AG04450 (cell line): ENCODE data around the gene SIKE1. TPM values are rescaled to one million over a fixed set of nuclear protein-coding genes. Genes with fewer than 3 reads are reported as not detected.

Experiments used
- CTCF ChIA-PET: fragments of 300-600, 350-600 bp; formaldehyde crosslinking; extraction: SDS; loops from one replicate; lab custom pipeline; 2022; ENCODE audit warnings: antibody characterized with exemption, inconsistent platforms; lab: Charles Lee
- POLR2A ChIA-PET: fragments of 350-600 bp; formaldehyde crosslinking; extraction: SDS; loops from one replicate; lab custom pipeline; 2021; ENCODE audit warnings: antibody characterized with exemption, inconsistent platforms; lab: Yijun Ruan, JAX
- DNase-seq: peaks from one replicate; pipeline ENCODE4 v3.0.0-alpha.2; 2011; ENCODE audit warnings: low read depth, low spot score
- H3K27ac ChIP-seq: one replicate; pipeline ENCODE4 v1.5.1; 2012; ENCODE audit warnings: low read depth, low read length, control low read depth
- H3K27me3 ChIP-seq: one replicate; pipeline ENCODE4 v1.6.0; 2012; ENCODE audit warnings: low read length; ENCODE audit not compliant: control insufficient read depth, insufficient read depth
- H3K4me3 ChIP-seq: 2 replicates; pipeline ENCODE4 v1.5.1; 2011; ENCODE audit warnings: mild to moderate bottlenecking, low read depth, low read length, control low read depth
- H3K9me3 ChIP-seq: 2 replicates; pipeline ENCODE4 v1.5.1; 2012; ENCODE audit warnings: low read length; ENCODE audit not compliant: control insufficient read depth, insufficient read depth
- polyA plus RNA-seq: library from polyadenylated mRNA; depleted of rRNA; stranded (reverse); fragments of >200 nt; gene quantifications from 2 replicates; pipeline ENCODE4 v1.2.3, GENCODE V29; 2011
- TF ChIP-seq, protein P1 (sequence below): IDR thresholded peaks from 2 replicates; pipeline ENCODE4 v1.5.1; 2011; ENCODE audit warnings: low read depth, low read length, control low read depth, inconsistent platforms

The SIKE1 gene
- polyA plus RNA-seq, 1 experiment = 58.5 TPM

DNA sequence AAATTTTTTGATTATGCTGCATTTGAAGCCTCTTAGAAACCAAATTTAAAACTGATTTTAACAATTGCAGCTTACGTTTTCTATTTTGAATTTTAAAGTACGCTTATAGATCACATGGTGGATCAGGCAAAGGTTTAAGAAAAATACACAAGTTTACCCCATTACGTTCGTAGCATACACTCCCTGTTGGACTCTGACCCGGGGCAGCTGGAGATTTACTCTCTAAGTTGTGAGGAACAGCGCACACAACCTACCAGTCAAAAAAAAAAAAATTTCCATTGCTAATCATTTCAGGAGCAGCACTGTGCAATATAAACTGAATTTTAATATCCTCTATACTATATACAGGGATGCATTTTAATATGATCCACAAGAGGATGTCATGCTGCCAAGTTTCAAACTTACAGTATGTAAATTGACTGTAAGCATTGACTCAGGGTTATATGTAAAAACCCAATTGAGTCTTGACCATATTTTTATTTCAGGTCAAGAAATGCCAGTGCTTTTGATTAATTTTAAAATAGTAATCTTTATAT, 43.1 kb downstream of the SIKE1 start:
- CTCF ChIA-PET = no interaction called here
- DNase-seq = no peak
- Histone ChIP-seq H3K27me3 (no peaks in the 10 kb centered on the region), H3K4me3 (no peak overlapping the region), H3K27ac (no peak overlapping the region), H3K9me3 (no peaks in the 10 kb centered on the region)
- TF ChIP-seq, protein P1, sequence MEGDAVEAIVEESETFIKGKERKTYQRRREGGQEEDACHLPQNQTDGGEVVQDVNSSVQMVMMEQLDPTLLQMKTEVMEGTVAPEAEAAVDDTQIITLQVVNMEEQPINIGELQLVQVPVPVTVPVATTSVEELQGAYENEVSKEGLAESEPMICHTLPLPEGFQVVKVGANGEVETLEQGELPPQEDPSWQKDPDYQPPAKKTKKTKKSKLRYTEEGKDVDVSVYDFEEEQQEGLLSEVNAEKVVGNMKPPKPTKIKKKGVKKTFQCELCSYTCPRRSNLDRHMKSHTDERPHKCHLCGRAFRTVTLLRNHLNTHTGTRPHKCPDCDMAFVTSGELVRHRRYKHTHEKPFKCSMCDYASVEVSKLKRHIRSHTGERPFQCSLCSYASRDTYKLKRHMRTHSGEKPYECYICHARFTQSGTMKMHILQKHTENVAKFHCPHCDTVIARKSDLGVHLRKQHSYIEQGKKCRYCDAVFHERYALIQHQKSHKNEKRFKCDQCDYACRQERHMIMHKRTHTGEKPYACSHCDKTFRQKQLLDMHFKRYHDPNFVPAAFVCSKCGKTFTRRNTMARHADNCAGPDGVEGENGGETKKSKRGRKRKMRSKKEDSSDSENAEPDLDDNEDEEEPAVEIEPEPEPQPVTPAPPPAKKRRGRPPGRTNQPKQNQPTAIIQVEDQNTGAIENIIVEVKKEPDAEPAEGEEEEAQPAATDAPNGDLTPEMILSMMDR = no peak
- POLR2A ChIA-PET = no interaction called here

DNA sequence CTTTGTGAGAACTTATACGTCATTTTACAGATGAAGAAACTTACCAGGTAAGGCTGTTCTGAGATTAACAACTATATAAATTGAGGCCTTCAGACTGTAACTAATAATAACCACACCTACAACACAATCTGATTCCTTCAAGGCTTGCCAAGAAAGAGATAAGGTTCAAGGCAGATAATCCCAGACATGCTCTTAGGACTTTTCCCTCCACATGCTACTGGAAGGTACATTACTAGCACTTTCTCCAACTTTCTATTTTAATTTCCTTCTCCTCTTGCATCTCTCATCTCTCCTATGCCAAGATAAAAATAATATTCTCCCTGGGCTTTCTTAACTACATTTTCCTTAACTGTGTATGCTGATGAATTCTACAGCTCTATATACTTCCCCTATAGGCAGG, 45.0 kb downstream of the SIKE1 start:
- H3K4me3 ChIP-seq = no peak overlapping the region
- no peaks in the 10 kb centered on the region for H3K27me3 ChIP-seq
- H3K27ac ChIP-seq = no peak overlapping the region
- H3K9me3 ChIP-seq = no peaks in the 10 kb centered on the region
- DNase-seq = no peak
- TF ChIP-seq, protein P1 = no peak
- CTCF ChIA-PET = no interaction called here
- POLR2A ChIA-PET = no interaction called here

DNA sequence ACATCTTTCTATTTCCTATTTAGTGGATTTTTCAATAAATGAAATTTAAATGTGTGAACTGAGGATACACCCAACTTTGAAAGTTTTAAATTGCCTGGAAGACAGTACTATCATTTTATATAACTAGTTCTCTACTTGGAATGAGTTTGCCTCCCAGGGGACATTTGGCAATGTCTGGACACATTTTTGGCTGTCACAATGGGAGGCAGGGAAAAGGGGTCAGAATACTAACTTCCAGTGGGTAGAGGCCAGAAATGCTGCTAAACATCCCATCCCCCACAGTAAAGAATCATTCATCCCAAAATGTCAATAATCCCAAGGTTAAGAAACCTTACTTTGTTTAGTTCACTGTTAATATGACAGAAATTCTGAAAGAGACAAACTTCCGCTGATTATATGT, 50.7 kb downstream of the SIKE1 start:
- no peak for DNase-seq
- CTCF ChIA-PET = no interaction called here
- H3K27ac ChIP-seq = no peak overlapping the region
- H3K9me3 ChIP-seq = no peaks in the 10 kb centered on the region
- H3K4me3 ChIP-seq = no peak overlapping the region
- TF ChIP-seq, protein P1 = no peak
- H3K27me3 ChIP-seq = no peaks in the 10 kb centered on the region
- POLR2A ChIA-PET = no interaction called here

DNA sequence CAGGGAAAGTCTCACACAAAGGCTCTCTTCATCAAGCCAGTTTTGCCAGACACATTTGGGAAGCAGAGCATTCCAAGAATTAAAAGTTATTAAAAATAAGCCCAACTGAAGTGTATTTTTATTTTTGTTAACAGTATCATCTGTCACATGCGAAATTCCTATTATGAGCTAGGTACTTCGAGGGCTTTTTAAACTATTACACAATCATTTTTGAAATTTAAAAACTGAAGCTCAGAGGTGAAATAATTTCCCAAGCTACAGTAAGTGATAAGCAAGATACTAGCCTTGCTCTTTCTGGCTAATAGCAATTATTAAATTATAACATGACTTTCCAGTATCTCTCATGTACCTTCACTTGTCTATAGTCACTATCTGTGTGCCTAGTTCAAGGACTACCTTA, 51.9 kb downstream of the SIKE1 start:
- DNase-seq = no peak
- POLR2A ChIA-PET = no interaction called here
- TF ChIP-seq, protein P1 = no peak
- no peaks in the 10 kb centered on the region for H3K27me3 ChIP-seq
- H3K4me3 ChIP-seq = no peak overlapping the region
- CTCF ChIA-PET = no interaction called here
- no peak overlapping the region for H3K27ac ChIP-seq
- H3K9me3 ChIP-seq = no peaks in the 10 kb centered on the region

DNA sequence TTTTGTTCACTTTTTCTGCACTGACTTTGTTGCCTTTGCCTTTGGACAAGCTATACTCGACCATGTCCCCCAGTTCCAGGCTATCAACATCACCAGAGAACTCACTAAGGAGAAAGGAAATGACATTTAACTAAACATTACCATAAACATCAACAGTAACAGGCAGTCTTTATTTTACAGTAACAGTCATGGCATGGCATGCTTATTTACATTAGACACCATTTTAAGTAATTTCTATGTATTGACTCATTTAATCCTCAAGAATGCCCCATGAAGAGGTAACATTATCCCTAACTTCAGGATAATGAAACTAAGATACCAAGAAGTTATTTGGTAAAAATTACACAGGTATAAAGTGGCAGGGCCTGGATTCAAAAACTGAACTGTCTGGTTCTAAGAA, 55.3 kb downstream of the SIKE1 start:
- H3K27ac ChIP-seq = no peak overlapping the region
- no peaks in the 10 kb centered on the region for H3K27me3 ChIP-seq
- POLR2A ChIA-PET = no interaction called here
- DNase-seq = no peak
- CTCF ChIA-PET = no interaction called here
- no peaks in the 10 kb centered on the region for H3K9me3 ChIP-seq
- no peak overlapping the region for H3K4me3 ChIP-seq
- TF ChIP-seq, protein P1 = no peak
